HG02623 (cell line): Measurements from ENCODE around the gene GLRX5.

Experiments
- ATAC-seq: cut with Tn5 transposase; IDR thresholded peaks from one replicate; pipeline ENCODE4 v1.9.1; 2021; ENCODE audit warnings: moderate library complexity; ENCODE audit not compliant: unreplicated experiment

GLRX5 gene

GRCh38 chr14:95515596-95516552 lies 19.0 kb upstream of the GLRX5 start:
- ATAC-seq = peak; percentile 83

GRCh38 chr14:95516554-95517181 lies 18.2 kb upstream of the GLRX5 start, which contains the start of gene SYNE3:
TSS of gene SYNE3 (minus strand) at chr14:95516650. CDS start at chr14:95475821, 40,829 bp downstream.
- ATAC-seq = peak; percentile 40

GRCh38 chr14:95518045-95518751 lies 16.7 kb upstream of the GLRX5 start:
- no peak for ATAC-seq

GRCh38 chr14:95519699-95520098 lies 15.2 kb upstream of the GLRX5 start:
- ATAC-seq = no peak

GRCh38 chr14:95520346-95520745 lies 14.5 kb upstream of the GLRX5 start:
- ATAC-seq = no peak

- ATAC-seq = no peak
Observed at GRCh38 chr14:95521001-95521400, 13.8 kb upstream of the GLRX5 start.

- no peak for ATAC-seq
Observed at GRCh38 chr14:95522116-95522515, 12.7 kb upstream of the GLRX5 start.

- no peak for ATAC-seq
Observed at GRCh38 chr14:95522556-95522955, 12.3 kb upstream of the GLRX5 start.

- no peak for ATAC-seq
Observed at GRCh38 chr14:95523051-95523814, 11.6 kb upstream of the GLRX5 start.

GRCh38 chr14:95523815-95524448 lies 10.9 kb upstream of the GLRX5 start:
- no peak for ATAC-seq

GRCh38 chr14:95524706-95525512 lies 9.9 kb upstream of the GLRX5 start:
- ATAC-seq = no peak

GRCh38 chr14:95525999-95526398 lies 8.9 kb upstream of the GLRX5 start:
- ATAC-seq = no peak

GRCh38 chr14:95526483-95527386 lies 8.1 kb upstream of the GLRX5 start:
- no peak for ATAC-seq

- ATAC-seq = no peak
Observed at GRCh38 chr14:95527387-95528002, 7.4 kb upstream of the GLRX5 start.

GRCh38 chr14:95529216-95529615 lies 5.6 kb upstream of the GLRX5 start:
- no peak for ATAC-seq

GRCh38 chr14:95530473-95531276 lies 4.2 kb upstream of the GLRX5 start:
- no peak for ATAC-seq

GRCh38 chr14:95531473-95531872 lies 3.4 kb upstream of the GLRX5 start:
- ATAC-seq = no peak
